Measurements from ENCODE around the gene GNS. TPM values are rescaled to one million over a fixed set of nuclear protein-coding genes. Genes with fewer than 3 reads are reported as not detected.

Gene GNS
- total RNA-seq, 1 donor from 2014 or later = 199 TPM

DNA sequence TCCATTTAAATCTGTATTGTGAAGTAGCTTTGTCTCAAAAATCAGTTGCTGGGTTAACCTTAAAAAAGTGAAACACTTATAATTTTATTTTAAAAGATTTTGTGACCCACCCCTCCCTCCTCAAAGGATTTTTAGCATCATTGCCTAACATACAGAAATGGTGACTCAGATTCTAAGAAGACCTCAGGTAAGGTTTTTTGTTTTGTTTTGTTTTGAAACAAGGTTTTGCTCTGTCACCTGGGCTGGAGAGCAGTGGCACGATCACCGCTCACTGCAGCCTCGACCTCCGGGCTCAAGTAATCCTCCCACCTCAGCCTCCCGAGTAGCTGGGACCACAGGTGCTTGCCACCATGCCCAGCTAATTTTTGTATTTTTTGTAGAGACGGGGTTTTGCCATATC, 74.2 kb downstream of the GNS start:
- peaks cover 52% of the 10 kb centered on the region for H3K4me1 ChIP-seq
- peaks cover 45% of the 10 kb centered on the region for H3K36me3 ChIP-seq
- intact Hi-C loops (cut with DNase I) = no loop called here
- no peak for ATAC-seq
- no peak overlapping the region for H3K4me3 ChIP-seq
- no peaks in the 10 kb centered on the region for H3K27me3 ChIP-seq (ENCODE audit: low read depth)
- H3K9me3 ChIP-seq = no peaks in the 10 kb centered on the region
- TF ChIP-seq, protein P1, sequence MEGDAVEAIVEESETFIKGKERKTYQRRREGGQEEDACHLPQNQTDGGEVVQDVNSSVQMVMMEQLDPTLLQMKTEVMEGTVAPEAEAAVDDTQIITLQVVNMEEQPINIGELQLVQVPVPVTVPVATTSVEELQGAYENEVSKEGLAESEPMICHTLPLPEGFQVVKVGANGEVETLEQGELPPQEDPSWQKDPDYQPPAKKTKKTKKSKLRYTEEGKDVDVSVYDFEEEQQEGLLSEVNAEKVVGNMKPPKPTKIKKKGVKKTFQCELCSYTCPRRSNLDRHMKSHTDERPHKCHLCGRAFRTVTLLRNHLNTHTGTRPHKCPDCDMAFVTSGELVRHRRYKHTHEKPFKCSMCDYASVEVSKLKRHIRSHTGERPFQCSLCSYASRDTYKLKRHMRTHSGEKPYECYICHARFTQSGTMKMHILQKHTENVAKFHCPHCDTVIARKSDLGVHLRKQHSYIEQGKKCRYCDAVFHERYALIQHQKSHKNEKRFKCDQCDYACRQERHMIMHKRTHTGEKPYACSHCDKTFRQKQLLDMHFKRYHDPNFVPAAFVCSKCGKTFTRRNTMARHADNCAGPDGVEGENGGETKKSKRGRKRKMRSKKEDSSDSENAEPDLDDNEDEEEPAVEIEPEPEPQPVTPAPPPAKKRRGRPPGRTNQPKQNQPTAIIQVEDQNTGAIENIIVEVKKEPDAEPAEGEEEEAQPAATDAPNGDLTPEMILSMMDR (IDR thresholded peaks at IDR 0.05) = no peak
- no peak for DNase-seq
- H3K27ac ChIP-seq = no peak overlapping the region

DNA sequence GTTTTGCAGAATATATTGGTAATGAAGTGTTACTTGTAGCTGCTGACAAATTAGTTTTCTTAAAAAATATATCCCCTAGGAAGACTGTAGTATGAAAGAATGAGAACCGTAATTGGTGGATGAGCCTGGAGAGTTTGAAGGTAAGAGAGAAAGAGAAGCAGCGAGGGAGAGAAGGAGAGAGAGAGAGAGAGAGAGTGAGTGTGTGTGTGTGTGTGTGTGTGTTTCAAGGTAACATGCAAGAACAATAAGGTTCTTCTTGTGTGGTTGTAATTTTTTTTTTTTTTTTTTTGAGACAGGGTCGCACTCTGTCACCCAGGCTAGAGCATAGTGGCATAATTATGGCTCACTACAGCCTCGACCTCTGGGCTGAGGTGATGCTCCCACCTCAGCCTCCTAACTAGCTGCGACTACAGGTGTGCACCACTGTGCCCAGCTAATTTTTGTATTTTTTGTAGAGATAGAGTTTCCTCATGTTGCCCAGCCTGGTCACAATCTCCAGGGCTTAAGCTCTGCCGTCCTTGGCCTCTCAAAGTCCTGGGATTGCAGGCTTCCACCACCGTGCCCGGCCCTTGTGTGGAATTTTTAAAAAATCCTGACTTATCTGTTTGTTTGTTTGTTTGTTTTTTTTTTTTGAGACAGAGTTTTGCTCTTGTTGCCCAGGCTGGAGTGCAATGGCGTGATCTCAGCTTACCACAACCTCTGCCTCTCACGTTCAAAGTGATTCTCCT, 75.2 kb downstream of the GNS start:
- no peak overlapping the region for H3K4me3 ChIP-seq
- no peaks in the 10 kb centered on the region for H3K27me3 ChIP-seq (ENCODE audit: low read depth)
- no peak for ATAC-seq
- no peak for DNase-seq
- intact Hi-C loops (cut with DNase I) = no loop called here
- H3K36me3 ChIP-seq = peaks cover 41% of the 10 kb centered on the region
- no peak overlapping the region for H3K27ac ChIP-seq
- peaks cover 62% of the 10 kb centered on the region for H3K4me1 ChIP-seq
- no peaks in the 10 kb centered on the region for H3K9me3 ChIP-seq
- TF ChIP-seq, protein P1 (IDR thresholded peaks at IDR 0.05) = no peak

DNA sequence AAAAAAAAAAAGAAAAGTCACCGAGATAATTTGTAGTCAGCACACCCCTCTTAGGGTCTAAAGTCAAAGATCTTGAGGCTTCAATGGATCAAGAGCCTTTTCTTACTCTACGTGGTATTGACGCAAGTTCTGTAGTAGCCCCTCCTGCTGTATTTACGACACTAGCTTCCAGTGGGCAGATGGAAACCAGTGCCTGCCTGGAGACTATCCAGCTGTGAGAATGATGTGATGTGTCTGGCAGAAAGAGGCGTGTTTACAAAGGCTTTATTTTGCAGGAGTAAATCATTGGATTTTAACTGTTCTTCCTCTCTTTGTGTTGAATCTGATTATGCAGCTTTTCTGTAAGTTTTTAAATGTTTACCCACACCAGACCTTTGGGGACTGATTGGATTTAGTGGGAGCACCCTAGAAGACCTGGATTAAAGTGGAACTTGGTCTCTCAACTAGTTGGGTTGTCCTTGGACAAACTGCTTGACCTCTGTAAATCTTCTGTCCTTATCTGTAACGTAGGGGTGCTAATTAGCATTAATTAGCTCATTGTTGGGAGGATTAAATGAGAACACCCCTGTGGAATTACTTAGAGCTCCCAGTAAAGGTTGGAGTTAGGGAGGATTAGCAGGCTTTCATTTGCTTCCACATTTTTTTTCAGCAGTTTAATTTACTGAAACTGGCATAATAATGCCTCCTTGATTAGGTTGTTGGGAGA, 76.5 kb downstream of the GNS start:
- peaks cover 29% of the 10 kb centered on the region for H3K36me3 ChIP-seq
- H3K4me3 ChIP-seq = no peak overlapping the region
- no peak for DNase-seq
- peaks cover 65% of the 10 kb centered on the region for H3K4me1 ChIP-seq
- peak in 1 of 2 donors; percentile 40 for ATAC-seq
- no peaks in the 10 kb centered on the region for H3K27me3 ChIP-seq (ENCODE audit: low read depth)
- intact Hi-C loops (cut with DNase I) = no loop called here
- no peak overlapping the region for H3K27ac ChIP-seq
- no peaks in the 10 kb centered on the region for H3K9me3 ChIP-seq
- TF ChIP-seq, protein P1 (IDR thresholded peaks at IDR 0.05) = no peak

DNA sequence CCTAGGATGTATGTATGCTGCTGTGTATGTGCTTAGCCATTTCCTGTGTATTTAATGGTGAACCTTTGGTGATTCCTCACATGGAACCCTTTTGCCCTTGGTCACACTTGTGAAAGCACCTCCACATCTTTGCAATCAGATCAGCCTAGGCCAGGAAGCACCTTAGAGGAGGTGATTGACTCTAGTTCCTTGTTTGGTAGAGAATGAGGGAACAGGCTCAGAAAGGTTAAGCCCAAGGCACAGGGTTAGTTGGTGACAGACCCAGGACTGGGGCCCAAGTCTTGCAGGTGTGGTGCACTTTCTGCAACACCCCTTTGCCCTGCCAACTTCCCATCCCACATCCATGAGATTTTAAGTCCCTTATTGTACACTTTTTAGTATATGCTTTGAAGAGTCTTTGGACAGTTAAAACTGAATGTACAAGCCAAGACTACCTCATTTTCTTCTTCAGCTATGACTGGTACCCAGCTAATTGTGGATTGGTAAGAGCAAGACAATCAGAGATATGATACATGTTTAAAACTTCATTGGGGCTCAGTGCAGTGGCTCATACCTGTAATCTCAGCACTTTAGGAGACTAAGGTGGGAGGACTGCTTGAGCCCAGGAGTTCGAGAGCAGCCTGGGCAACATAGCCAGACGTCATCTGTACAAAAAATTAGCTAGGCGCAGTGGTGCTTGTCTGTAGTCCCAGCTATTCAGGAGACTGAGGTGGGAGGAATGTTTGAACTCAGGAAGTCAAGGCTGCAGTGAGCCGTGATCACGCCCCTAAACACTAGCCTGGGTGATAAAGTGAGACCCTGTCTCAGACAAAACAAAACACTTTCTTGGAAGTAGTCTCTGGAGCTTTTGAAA, 77.8 kb downstream of the GNS start:
- peak overlapping the region; percentile 18 for H3K27ac ChIP-seq
- peaks cover 73% of the 10 kb centered on the region for H3K4me1 ChIP-seq

DNA sequence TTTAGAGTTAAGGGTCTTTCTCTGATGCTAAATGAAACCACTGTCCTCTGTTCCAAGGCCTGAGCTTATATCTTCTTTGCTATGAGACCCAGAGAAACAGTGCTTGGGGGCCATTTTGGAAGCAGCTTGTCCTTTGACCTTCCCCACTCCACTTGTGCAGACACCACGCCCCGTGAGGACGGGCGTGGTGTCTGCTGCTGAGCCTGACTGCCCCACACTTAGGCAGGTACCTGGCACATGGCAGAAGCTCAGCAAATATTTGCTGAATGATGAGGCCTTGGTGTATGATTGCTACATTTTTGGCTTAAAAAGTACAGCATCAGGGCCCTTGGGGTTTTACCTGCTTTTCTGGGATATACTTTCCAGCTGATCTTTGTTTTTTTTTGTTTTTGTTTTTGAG, 79.0 kb downstream of the GNS start:
- Histone ChIP-seq H3K36me3 (peaks cover 6% of the 10 kb centered on the region), H3K27ac (peak overlapping the region; percentile 70), H3K4me3 (no peak overlapping the region), H3K4me1 (peaks cover 85% of the 10 kb centered on the region), H3K9me3 (no peaks in the 10 kb centered on the region), H3K27me3 (ENCODE audit: low read depth) (no peaks in the 10 kb centered on the region)
- intact Hi-C loops (cut with DNase I) = no loop called here
- TF ChIP-seq, protein P1 (IDR thresholded peaks at IDR 0.05) = no peak
- ATAC-seq (peak; percentile 66 to 68), DNase-seq (no peak)

More for the DNA sequence above, 77.8 kb downstream of the GNS start:
- peaks cover 18% of the 10 kb centered on the region for H3K36me3 ChIP-seq
- no peak overlapping the region for H3K4me3 ChIP-seq
- no peaks in the 10 kb centered on the region for H3K27me3 ChIP-seq (ENCODE audit: low read depth)
- no peaks in the 10 kb centered on the region for H3K9me3 ChIP-seq
- no peak for ATAC-seq
- no peak for DNase-seq
- TF ChIP-seq, protein P1 (IDR thresholded peaks at IDR 0.05) = no peak
- intact Hi-C loops (cut with DNase I) = no loop called here

All from lower lobe of right lung (tissue), 2 donors.